GM13976 (cell line): ENCODE data around the gene GHRH.

Source experiments
- DNase-seq: peaks from one replicate; pipeline ENCODE4 v3.0.0; 2012; ENCODE audit warnings: low spot score
- CTCF ChIP-seq: IDR thresholded peaks from 2 replicates; pipeline ENCODE4 v1.5.1; 2012; ENCODE audit warnings: borderline replicate concordance, mild to moderate bottlenecking; ENCODE audit not compliant: insufficient read depth; ENCODE audit errors: extremely low read depth, missing control alignments, control extremely low read depth
- in situ Hi-C: fragments of 300-500 bp; cut with MboI; formaldehyde crosslinking; loops from one replicate; pipeline ENCODE4 v1.12.0; 2022; ENCODE audit warnings: low sequenced_read_pairs, mixed read lengths, inconsistent platforms; ENCODE audit not compliant: unreplicated experiment

Gene GHRH

DNA sequence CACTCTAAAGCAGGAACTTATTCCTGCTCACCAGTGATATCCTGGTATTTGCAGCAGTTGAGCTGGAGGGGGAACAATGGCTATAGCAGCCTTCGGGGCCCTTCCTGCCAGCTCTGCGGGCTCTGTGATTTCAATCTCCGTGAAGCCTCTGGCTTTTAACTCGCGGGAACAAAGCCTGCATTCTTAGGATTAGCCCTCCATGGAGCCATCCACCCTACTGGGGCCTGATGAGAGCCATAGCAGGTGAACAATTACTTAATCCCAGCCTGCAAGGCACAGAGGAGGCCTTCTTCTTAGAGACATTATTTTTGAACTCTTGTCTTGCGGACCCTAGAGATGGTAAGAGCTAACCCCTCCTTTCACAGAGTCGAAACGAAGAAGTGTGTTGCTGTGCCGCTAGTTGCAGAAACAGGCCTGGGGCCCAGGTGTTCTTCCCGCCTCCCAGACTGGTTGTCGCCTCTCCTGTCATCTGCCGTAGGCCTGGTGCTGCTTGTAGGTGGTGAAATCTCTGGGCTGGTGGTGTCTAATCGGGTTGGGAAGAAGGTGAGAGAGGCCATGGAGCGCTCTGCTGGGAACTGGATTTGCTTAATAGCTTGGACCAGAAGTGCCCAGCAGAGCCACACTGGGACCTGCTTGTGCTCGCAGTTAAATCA, 9.7 kb downstream of the GHRH start:
- TF ChIP-seq CTCF: no peak
- DNase-seq: no peak
- in situ Hi-C loops: no loop called here

DNA sequence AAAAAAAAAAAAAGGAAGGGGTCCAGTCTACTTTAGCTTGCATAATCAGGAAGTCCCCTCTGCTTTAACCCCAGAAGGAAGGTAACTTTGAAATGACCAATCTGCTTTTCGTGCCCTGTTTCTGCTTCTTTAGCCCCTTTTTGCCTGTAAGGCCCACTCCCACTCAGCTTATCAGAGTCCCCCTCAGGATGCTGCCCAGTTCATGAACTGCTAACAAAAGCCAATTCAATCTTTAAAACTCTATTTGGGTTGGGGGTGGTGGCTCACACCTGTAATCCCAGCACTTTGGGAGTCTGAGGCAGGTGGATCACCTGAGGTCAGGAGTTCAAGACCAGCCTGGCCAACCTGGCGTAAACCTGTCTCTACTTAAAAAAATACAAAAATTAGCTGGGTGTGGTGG, 12.3 kb downstream of the GHRH start:
- no peak for TF ChIP-seq CTCF
- in situ Hi-C loops: no loop called here
- DNase-seq: no peak

GRCh38 chr20:37247547-37247946, 14.1 kb downstream of the GHRH start:
- TF ChIP-seq CTCF: no peak
- no peak for DNase-seq

GRCh38 chr20:37246736-37247135, 14.9 kb downstream of the GHRH start:
- no peak for TF ChIP-seq CTCF
- in situ Hi-C loops: no loop called here
- DNase-seq: no peak

More at GRCh38 chr20:37247547-37247946, 14.1 kb downstream of the GHRH start:
- in situ Hi-C loops: no loop called here

- no peak for DNase-seq
- in situ Hi-C loops: no loop called here
- TF ChIP-seq CTCF: no peak
Observed at GRCh38 chr20:37245216-37246150, 16.1 kb downstream of the GHRH start.

DNA sequence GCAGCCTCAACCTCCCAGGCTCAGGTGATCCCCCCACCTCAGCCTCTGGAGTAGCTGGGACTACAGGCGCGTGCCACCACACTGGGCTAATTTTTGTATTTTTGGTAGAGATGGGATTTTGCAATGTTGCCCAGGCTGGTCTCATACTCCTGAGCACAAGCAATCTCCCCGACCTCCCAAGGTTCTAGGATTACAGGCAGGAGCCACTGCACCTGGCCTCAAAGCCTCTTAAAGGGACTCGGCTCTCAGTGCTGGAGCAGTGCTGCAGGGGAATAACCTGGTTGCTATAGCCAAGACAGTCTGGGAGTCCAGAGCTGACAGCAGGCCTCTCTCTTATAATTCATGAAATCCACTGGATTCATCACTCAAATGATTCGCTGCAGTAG, 17.0 kb downstream of the GHRH start:
- TF ChIP-seq CTCF: no peak
- in situ Hi-C loops: no loop called here
- DNase-seq: no peak
